Measurements from ENCODE around the gene LRRIQ4.
A peak's percentile ranks its signal among the peaks of the same experiment; 100 is the strongest.

LRRIQ4 gene

DNA sequence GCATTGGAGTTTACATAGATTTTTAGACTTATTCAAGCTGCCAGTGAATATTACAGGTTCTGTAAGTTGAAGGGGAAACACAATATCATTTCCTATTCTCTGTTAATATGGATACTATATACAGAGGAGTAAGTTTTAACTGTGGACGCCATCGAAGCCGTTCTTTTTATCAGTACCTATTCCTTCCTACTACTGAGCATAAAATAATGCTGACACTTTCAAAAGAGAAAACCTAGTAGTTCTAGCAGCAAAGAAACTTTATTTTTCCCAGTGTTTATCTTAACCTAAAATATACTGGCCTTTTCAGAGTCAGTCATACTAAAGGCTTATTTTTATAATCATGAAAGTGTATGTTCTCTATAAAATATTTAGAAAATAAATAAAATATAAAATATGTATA lies 42.8 kb downstream of the LRRIQ4 start:
- no peak for DNase-seq (ENCODE audit: low spot score)

DNA sequence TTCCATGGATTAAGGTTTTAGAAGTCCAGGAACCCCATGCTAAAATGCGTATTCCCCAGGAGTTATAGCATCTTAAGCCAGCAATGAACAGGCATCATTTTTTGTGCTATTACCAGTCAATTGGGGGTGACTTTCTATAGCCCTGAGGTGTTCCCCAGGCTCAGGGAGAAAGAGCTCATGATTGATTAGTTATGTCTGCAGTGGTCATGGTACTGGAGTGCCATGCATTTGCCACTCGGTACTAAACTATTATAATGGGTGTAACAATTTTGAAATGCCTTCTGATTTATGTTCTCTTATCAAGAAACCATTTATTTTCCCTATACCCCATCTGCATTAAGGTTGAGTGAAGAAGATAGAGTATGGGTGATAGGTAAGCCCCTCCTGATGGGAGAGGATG lies 45.1 kb downstream of the LRRIQ4 start:
- DNase-seq (ENCODE audit: low spot score), result no peak

DNA sequence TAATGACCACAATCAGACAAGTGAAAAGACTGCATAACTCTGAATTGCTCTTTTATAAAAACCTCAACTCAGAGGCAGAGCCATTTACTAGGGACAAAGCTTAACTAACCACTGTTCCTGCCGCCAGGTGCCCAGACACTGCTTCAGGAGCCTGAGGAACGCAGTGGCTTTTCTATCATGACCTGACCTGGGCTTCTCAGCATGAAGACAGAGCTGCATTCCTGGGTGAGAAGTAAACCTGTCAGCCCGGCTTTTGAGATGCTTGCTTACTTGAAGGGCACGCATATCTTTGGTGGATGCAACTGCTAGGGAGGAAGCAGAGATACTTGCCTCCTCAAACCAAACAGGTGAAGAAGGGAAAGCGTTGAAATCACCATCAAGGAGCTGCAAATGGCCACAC lies 49.2 kb downstream of the LRRIQ4 start:
- no peak for DNase-seq (ENCODE audit: low spot score)

DNA sequence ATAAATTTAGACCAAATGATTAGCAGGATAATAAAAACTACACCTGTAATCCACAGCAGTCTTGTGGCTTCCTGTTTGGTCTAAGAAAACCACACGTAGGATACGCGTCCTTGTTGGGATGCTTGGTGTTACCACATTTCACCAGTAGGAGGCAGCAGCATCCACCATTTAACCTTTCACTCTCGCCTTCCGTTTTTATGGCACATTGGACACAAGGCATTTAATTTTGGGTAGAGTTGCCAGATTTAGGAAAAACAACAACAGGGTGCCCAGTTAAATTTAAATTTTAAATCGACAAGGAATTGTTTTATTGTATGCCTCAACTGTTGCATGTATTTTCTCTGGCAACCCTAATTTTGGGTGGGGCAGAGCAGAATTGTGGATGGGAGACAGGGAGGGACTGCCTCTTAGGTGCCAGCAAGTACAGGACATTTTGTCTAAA lies 50.8 kb downstream of the LRRIQ4 start:
- DNase-seq (ENCODE audit: low spot score), result peak; percentile 93

DNA sequence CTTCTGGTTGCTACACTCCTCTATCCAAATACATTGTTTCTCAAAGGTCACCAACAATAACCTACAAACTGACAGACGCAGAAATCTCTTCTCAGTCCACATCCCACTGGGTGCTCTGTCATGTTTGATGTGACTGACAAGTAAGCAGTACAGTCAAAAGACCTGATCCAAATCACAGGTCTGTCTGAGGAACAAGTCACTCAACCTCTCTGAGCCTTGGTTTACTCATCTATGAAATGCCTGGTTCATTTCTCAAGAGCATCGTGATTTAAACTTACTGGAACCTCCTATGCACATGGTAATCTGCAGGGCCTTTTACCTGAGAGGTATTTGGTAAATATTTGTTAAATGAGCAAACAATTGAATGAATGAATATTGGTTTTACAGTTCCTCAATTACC lies 51.6 kb downstream of the LRRIQ4 start:
- DNase-seq (ENCODE audit: low spot score), result no peak

DNA sequence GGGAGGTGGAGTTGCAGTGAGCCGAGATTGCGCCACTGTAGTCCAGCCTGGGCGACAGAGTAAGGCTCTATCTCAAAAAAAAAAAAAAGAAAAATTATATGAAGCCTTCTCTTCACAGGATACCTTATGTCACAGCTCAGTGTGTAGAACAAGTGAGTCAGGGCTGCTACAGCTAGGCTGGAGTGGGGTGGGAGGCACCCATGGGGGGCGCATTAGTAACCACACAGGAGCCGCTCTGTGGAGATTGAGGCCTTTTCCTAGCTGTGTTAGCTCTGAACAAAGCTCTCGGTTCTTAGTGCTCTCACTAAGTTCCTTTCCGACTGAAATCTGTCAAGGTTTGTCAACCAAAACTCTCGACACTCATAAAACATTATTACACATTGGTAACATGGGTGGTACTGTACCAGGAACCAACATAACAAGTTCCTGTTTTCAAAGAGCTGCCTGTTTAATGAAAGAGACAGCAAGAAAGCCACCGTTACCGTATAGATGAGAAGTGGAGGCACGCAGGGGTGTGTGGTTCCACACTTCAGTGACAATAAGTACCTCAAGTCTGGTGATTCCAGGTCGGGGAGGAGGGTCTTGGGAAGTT lies 52.6 kb downstream of the LRRIQ4 start:
- no peak for DNase-seq (ENCODE audit: low spot score)

DNA sequence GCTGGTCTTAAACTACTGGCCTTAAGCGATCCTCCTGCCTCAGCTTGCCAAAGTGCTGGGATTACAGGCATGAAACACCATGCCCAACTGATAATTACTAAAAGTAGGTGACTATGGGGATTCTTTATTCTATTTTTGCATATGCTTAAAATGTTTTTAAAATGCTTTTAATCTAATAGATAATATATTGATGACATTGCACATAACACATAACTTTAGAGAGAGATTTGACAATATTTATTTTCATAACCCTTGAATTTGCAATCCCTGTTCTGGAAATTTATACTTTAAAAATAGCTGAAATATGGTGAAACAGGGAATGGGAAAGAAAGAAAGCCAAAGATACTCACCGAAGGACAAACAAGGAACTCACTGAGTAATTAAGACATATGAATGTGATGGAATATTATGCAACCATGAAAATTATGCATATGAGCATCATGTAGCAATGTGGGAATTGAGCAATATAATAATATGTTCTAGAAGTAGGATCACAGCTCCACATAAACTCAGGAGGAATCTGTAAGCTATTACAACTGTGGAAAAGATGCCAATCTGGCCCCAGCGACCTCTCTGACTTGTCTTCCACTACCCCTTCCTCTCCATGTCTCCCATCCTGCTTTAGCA lies 55.0 kb downstream of the LRRIQ4 start:
- no peak for DNase-seq (ENCODE audit: low spot score)

DNA sequence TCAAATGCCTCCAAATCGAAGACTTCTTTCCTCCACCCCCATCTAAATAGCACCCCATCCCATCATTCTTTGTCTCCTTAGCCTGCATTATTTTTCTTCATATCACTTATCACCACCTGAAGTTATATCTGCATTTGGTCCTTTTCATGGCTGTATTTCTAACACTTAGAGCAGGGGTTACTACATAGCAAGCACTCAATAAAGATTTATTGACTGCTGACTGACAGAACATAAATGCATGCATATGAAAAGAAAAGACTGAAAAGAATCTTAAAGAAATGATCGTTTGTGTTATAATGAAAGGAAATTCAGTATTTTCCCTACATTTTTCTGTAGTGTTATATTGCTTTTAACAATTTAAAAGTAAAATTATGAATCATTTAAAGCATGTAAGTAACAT lies 55.7 kb downstream of the LRRIQ4 start:
- no peak for DNase-seq (ENCODE audit: low spot score)

DNA sequence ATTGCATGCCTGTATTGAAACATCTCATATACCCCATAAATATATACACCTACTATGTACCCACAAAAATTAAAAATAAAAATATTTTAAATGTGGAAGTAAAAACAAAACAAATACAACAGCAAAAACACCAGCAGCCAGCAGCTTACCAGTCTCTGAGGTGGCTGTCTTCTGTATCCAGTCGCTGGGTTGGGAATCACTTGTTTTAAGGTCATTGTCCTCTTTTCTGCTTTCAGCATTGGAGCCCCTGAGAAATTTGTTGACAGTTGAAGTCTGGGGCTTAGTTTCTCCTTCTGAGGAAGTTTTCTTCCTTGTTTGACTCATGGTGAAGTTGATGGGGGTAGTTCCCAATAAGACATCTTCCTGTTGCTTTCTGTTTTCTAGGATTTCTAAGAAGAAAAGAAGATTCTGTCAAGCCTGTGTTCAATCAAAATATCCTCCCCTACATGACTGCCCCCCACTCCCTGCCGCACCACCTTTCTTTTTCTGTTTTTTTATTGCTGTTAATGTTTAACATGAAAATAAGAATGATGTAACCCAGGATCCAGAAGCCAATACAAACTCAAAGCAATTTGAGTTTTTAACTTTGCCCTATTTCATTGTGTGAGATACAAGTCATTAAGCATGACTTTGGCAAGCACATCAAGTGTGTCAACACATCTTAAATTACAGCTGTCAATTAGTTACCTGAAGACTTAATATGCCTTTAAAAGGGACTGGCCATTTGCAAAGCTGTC lies 57.0 kb downstream of the LRRIQ4 start, which contains the start of gene LRRC31:
LRRC31 (minus strand) TSS at position 452 of the 737 bp plus-strand sequence; CDS start at position 324, 128 bp downstream.
- DNase-seq (ENCODE audit: low spot score), result no peak

DNA sequence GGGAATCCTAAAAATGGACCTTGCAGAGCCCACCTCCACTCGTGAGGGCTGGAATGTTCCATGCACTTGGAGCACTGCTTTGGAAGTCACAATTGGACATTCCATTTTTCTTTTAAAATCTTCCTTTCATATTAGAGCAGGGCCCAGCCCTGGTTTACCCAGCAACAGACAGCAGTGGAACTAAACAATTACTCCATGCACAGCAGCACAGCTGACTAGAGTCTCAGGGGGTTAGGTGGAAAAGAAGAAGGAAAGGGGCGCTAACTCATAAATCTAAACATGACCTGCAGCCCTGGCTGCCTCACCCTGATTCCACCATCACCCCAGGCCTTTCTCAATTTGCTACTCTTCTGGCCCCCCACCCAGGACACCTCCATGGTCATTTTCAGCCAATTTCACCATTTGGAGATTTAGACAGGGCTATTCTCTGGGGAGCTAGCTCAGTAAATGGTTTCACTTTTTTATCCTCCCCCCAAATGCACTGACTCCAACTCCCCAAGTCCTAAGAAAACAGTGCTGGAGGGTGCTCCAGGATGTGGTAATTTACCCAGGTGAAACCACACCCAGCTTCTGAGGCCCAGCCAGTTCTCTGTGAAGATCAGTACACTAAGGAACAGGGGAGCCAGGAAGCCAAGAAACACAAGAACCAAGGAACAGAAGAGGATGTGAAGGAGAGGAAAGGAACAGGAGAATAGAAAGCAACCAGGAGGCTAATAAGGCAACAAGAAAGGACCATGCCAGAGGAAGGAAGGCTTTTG lies 58.6 kb downstream of the LRRIQ4 start:
- no peak for DNase-seq (ENCODE audit: low spot score)

DNA sequence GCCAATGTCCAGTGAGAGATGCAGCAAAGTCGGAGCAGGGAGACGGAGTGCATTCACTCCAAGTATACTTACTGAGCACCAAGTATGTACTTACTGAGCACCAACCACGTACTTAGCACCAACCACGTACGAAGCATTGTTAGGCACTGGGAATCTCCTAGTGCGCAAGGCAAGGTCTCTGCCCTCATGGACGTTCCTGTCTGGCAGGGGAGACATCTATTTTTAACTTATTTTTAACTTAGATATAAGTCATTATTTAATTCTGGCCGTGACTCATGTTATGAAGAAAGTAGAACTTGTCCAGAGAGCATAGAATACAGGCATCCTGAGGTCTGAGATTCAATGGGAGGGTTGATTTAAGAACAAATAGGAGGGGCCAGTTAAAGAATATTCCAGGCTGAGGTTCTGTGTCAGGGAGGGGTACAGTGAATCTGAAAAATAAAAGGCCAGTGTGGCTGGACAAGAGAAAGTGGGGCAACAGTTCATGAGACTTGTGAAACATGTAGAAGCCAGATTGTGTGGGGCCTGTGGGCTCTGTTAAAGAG lies 66.4 kb downstream of the LRRIQ4 start:
- no peak for DNase-seq (ENCODE audit: low spot score)

DNA sequence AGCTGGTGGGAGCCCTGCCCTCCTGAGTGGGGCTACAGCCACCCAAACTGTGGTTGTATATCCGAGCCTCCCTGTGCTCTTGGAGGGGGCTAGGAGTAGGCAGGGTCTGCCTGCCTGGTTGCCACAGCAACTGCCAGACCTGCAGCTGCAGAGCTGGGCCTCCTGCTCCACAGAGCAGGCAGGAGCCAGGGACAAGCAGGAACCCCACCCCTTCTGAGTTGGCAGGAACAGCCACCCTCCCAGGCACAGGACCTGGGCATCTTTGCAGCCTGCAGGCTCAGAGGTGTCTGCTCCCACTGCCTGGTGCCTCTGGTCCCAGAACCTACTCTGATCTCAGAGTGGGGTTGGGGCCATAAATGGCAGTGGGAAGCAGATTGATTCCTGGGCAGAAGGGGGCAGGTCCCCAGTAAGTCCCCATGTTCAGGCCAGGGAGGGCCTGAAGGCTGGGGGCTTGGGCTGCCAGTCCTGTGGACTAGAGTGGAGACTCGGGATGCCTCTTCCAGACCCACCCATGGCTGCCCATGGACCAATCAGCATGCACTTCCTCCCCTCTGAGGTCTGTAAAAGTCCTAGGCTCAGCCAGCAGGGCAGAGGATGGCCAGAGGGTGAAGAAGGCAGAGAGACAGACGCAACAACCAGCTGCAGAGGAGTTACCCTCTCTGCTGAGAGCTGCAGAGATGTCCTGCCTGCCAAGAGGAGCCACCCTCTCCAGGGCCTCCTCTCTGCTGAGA lies 67.3 kb downstream of the LRRIQ4 start:
- DNase-seq (ENCODE audit: low spot score), result no peak

DNA sequence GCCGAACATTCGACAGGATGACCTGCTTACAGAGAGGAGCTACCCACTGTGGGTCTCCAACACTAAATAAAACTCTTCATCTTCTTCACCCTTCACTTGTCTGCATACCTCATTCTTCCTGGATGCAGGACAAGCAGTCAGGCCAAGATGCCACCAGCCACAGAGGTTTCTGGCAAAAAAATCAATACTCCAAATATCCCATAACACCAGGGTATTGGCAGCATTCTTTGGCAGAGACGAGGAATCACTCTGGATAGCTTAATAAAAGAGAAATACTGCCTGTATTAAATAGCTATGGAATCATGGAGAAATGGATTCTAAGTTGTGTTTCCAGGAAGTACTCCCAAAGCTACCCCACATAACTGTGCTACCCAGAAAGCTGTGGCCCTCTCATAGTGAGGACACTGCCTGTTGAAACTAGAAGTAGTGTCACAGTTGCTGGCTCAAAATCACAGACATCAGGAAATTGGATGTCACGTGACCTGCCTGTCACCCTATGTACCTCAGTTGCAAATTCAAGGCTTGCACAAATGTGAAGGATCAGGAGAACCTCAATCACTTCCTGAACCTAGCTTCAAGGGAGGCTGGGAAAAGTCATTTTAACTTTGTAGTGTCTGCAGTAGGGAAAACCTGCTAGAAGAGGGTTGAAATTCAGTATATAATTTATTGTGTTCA lies 68.0 kb downstream of the LRRIQ4 start:
- no peak for DNase-seq (ENCODE audit: low spot score)

DNA sequence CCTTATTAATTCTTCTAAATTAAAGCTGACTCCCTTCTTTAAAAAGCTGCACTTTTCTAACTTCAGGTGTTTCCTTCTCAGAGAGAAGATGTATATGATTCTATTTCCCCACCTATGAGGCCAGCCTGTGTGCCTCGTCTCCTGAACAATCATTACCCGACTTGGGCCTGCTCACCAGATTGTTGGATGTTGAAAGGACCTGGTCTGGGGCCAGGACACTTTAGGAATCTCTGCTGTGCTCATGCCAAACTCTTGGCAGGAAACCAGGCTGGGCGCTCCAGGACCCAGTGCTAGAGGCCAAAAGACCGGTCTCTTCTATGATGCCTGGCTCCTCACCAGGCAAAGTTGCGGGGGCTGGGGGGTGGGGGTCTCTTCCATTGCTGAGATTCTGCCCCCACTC lies 74.0 kb downstream of the LRRIQ4 start:
- DNase-seq (ENCODE audit: low spot score), result no peak

All from hematopoietic multipotent progenitor cell treated with erythropoietin and hydrocortisone succinate and interleukin-3 and kit ligand, for 17 days (in vitro differentiated cells).